ENCODE results near the gene MMP8. TPM values are rescaled to one million over a fixed set of nuclear protein-coding genes. Genes with fewer than 3 reads are reported as not detected.

MMP8 gene
- total RNA-seq, 2 experiments from 2014 or later = not detected

GRCh38 chr11:102709201-102709945 is 15.4 kb downstream of the MMP8 start:
- DNase-seq = no peak
- no peaks in the 10 kb centered on the region for H3K9me3 Mint-ChIP-seq
- H3K4me1 Mint-ChIP-seq = no peaks in the 10 kb centered on the region
- POLR2A ChIA-PET = interaction anchor here (0.7 kb wide), 1 partner anchor 92 kb away, joined by 3 read pairs; no protein-coding TSS in a partner anchor
- H3K27ac Mint-ChIP-seq = no peak overlapping the region
- CTCF ChIA-PET = no interaction called here
- H3K27me3 Mint-ChIP-seq = peaks cover 21% of the 10 kb centered on the region
- no peak overlapping the region for H3K4me3 Mint-ChIP-seq
- no peaks in the 10 kb centered on the region for H3K36me3 Mint-ChIP-seq (ENCODE audit: low read depth)

- ChIA-PET CTCF (no interaction called here), POLR2A (no interaction called here)
- Mint-ChIP-seq H3K4me3 (no peak overlapping the region), H3K27me3 (peaks cover 24% of the 10 kb centered on the region), H3K36me3 (ENCODE audit: low read depth) (no peaks in the 10 kb centered on the region), H3K4me1 (peaks cover 6% of the 10 kb centered on the region), H3K9me3 (no peaks in the 10 kb centered on the region), H3K27ac (no peak overlapping the region)
- no peak for DNase-seq
Observed at GRCh38 chr11:102708654-102709053, 16.1 kb downstream of the MMP8 start.

- Mint-ChIP-seq H3K27me3 (peaks cover 21% of the 10 kb centered on the region), H3K27ac (no peak within 1 kb of the TSS), H3K4me3 (no peak within 1 kb of the TSS), H3K9me3 (no peaks in the 10 kb centered on the region), H3K36me3 (ENCODE audit: low read depth) (no peaks in the 10 kb centered on the region), H3K4me1 (peaks cover 6% of the 10 kb centered on the region)
- ChIA-PET POLR2A (no interaction called here), CTCF (no interaction called here)
- DNase-seq = no peak
Observed at GRCh38 chr11:102705626-102706025, 19.1 kb downstream of the MMP8 start, which contains the start of gene MMP27. TSS of gene MMP27 (minus strand) at chr11:102705769. CDS start at chr11:102705714, 55 bp downstream.

GRCh38 chr11:102704841-102705240 is 19.9 kb downstream of the MMP8 start:
- H3K36me3 Mint-ChIP-seq (ENCODE audit: low read depth) = no peaks in the 10 kb centered on the region
- no peaks in the 10 kb centered on the region for H3K9me3 Mint-ChIP-seq
- no peak for DNase-seq
- no peak overlapping the region for H3K27ac Mint-ChIP-seq
- peaks cover 18% of the 10 kb centered on the region for H3K27me3 Mint-ChIP-seq
- ChIA-PET CTCF (no interaction called here), POLR2A (no interaction called here)
- no peak overlapping the region for H3K4me3 Mint-ChIP-seq
- peaks cover 6% of the 10 kb centered on the region for H3K4me1 Mint-ChIP-seq

GRCh38 chr11:102703826-102704493 is 20.8 kb downstream of the MMP8 start:
- H3K4me3 Mint-ChIP-seq = no peak overlapping the region
- DNase-seq = no peak
- H3K36me3 Mint-ChIP-seq (ENCODE audit: low read depth) = no peaks in the 10 kb centered on the region
- POLR2A ChIA-PET = no interaction called here
- peaks cover 6% of the 10 kb centered on the region for H3K4me1 Mint-ChIP-seq
- no peak overlapping the region for H3K27ac Mint-ChIP-seq
- CTCF ChIA-PET = no interaction called here
- peaks cover 14% of the 10 kb centered on the region for H3K27me3 Mint-ChIP-seq
- H3K9me3 Mint-ChIP-seq = no peaks in the 10 kb centered on the region

- Mint-ChIP-seq H3K4me1 (no peaks in the 10 kb centered on the region), H3K27ac (no peak overlapping the region)
Observed at GRCh38 chr11:102695201-102695600, 29.6 kb downstream of the MMP8 start.

GRCh38 chr11:102685754-102686153 is 39.0 kb downstream of the MMP8 start:
- ChIA-PET POLR2A (no interaction called here), CTCF (interaction anchor here (0.6 kb wide), 2 partner anchors 142 to 176 kb away, joined by 3 to 4 read pairs; no protein-coding TSS in a partner anchor)
- Mint-ChIP-seq H3K27ac (no peak overlapping the region), H3K4me1 (no peaks in the 10 kb centered on the region), H3K9me3 (no peaks in the 10 kb centered on the region), H3K36me3 (ENCODE audit: low read depth) (no peaks in the 10 kb centered on the region), H3K27me3 (peaks cover 22% of the 10 kb centered on the region), H3K4me3 (no peak overlapping the region)
- DNase-seq = no peak

More at GRCh38 chr11:102695201-102695600, 29.6 kb downstream of the MMP8 start:
- no peaks in the 10 kb centered on the region for H3K9me3 Mint-ChIP-seq
- H3K27me3 Mint-ChIP-seq = peaks cover 10% of the 10 kb centered on the region
- H3K36me3 Mint-ChIP-seq (ENCODE audit: low read depth) = no peaks in the 10 kb centered on the region
- ChIA-PET POLR2A (no interaction called here), CTCF (no interaction called here)
- DNase-seq = no peak
- H3K4me3 Mint-ChIP-seq = no peak overlapping the region

- Mint-ChIP-seq H3K4me3 (no peak overlapping the region), H3K27ac (no peak overlapping the region), H3K36me3 (ENCODE audit: low read depth) (no peaks in the 10 kb centered on the region), H3K9me3 (no peaks in the 10 kb centered on the region), H3K4me1 (no peaks in the 10 kb centered on the region), H3K27me3 (peaks cover 22% of the 10 kb centered on the region)
- CTCF ChIA-PET = interaction anchor here (0.6 kb wide), 1 partner anchor 177 kb away, joined by 4 read pairs; no protein-coding TSS in a partner anchor
- no peak for DNase-seq
- POLR2A ChIA-PET = no interaction called here
Observed at GRCh38 chr11:102685338-102685737, 39.4 kb downstream of the MMP8 start.

- POLR2A ChIA-PET = no interaction called here
- Mint-ChIP-seq H3K4me1 (no peaks in the 10 kb centered on the region), H3K36me3 (ENCODE audit: low read depth) (no peaks in the 10 kb centered on the region), H3K27ac (no peak overlapping the region), H3K27me3 (peaks cover 24% of the 10 kb centered on the region), H3K9me3 (no peaks in the 10 kb centered on the region), H3K4me3 (no peak overlapping the region)
- no peak for DNase-seq
- CTCF ChIA-PET = no interaction called here
Observed at GRCh38 chr11:102683277-102683676, 41.5 kb downstream of the MMP8 start.

GRCh38 chr11:102680945-102681344 is 43.8 kb downstream of the MMP8 start:
- H3K27ac Mint-ChIP-seq = no peak overlapping the region
- no peak for DNase-seq
- ChIA-PET POLR2A (no interaction called here), CTCF (no interaction called here)
- no peaks in the 10 kb centered on the region for H3K36me3 Mint-ChIP-seq (ENCODE audit: low read depth)
- peaks cover 14% of the 10 kb centered on the region for H3K27me3 Mint-ChIP-seq
- no peaks in the 10 kb centered on the region for H3K9me3 Mint-ChIP-seq
- no peak overlapping the region for H3K4me3 Mint-ChIP-seq
- no peaks in the 10 kb centered on the region for H3K4me1 Mint-ChIP-seq

- no peak overlapping the region for H3K27ac Mint-ChIP-seq
- CTCF ChIA-PET = no interaction called here
- H3K9me3 Mint-ChIP-seq = no peaks in the 10 kb centered on the region
- no peak for DNase-seq
- H3K4me1 Mint-ChIP-seq = no peaks in the 10 kb centered on the region
- H3K36me3 Mint-ChIP-seq (ENCODE audit: low read depth) = no peaks in the 10 kb centered on the region
- no peak overlapping the region for H3K4me3 Mint-ChIP-seq
- peaks cover 9% of the 10 kb centered on the region for H3K27me3 Mint-ChIP-seq
- POLR2A ChIA-PET = no interaction called here
Observed at GRCh38 chr11:102678022-102678421, 46.7 kb downstream of the MMP8 start.

GRCh38 chr11:102676084-102676483 is 48.7 kb downstream of the MMP8 start:
- ChIA-PET CTCF (interaction anchor here (2.6 kb wide), 1 partner anchor 10 kb away, joined by 7 read pairs; no protein-coding TSS in a partner anchor), POLR2A (no interaction called here)
- H3K9me3 Mint-ChIP-seq = no peaks in the 10 kb centered on the region
- H3K27me3 Mint-ChIP-seq = peaks cover 5% of the 10 kb centered on the region
- no peak overlapping the region for H3K4me3 Mint-ChIP-seq
- H3K36me3 Mint-ChIP-seq (ENCODE audit: low read depth) = no peaks in the 10 kb centered on the region
- no peak for DNase-seq
- no peak overlapping the region for H3K27ac Mint-ChIP-seq
- H3K4me1 Mint-ChIP-seq = no peaks in the 10 kb centered on the region

- no peak for DNase-seq
- ChIA-PET CTCF (no interaction called here), POLR2A (no interaction called here)
- Mint-ChIP-seq H3K27me3 (peaks cover 9% of the 10 kb centered on the region), H3K4me1 (no peaks in the 10 kb centered on the region), H3K36me3 (ENCODE audit: low read depth) (no peaks in the 10 kb centered on the region), H3K9me3 (no peaks in the 10 kb centered on the region), H3K27ac (no peak overlapping the region), H3K4me3 (no peak overlapping the region)
Observed at GRCh38 chr11:102669664-102670063, 55.1 kb downstream of the MMP8 start.
